8988T (cell line): ENCODE measurements around the gene HPCAL4.
A peak's percentile ranks its signal among the peaks of the same experiment; 100 is the strongest.

Source experiments
- DNase-seq: peaks from one replicate; pipeline ENCODE4 v3.0.0; 2011

HPCAL4 gene

GRCh38 chr1:39691383-39692151 is at the start of gene HPCAL4:
TSS of gene HPCAL4 (minus strand) at chr1:39691433. CDS start at chr1:39684603, 6,830 bp downstream.
- DNase-seq: peak; percentile 62

- peak; percentile 47 for DNase-seq
Measured at GRCh38 chr1:39738622-39739366, 47.6 kb upstream of the HPCAL4 start, which contains the start of gene PPIE. TSS of gene PPIE (plus strand) at chr1:39738882. CDS start at chr1:39738901, 19 bp downstream.

GRCh38 chr1:39737546-39738169 is 46.4 kb upstream of the HPCAL4 start:
- DNase-seq: no peak

GRCh38 chr1:39735731-39736130 is 44.5 kb upstream of the HPCAL4 start:
- no peak for DNase-seq

- DNase-seq: no peak
Measured at GRCh38 chr1:39733161-39733560, 41.9 kb upstream of the HPCAL4 start.

- DNase-seq: no peak
Measured at GRCh38 chr1:39732730-39733129, 41.5 kb upstream of the HPCAL4 start.

GRCh38 chr1:39729842-39730241 is 38.6 kb upstream of the HPCAL4 start:
- no peak for DNase-seq

- no peak for DNase-seq
Measured at GRCh38 chr1:39729030-39729429, 37.8 kb upstream of the HPCAL4 start.

GRCh38 chr1:39727932-39728317 is 36.7 kb upstream of the HPCAL4 start:
- DNase-seq: no peak

GRCh38 chr1:39727221-39727931 is 36.1 kb upstream of the HPCAL4 start:
- DNase-seq: no peak

- no peak for DNase-seq
Measured at GRCh38 chr1:39726600-39726999, 35.4 kb upstream of the HPCAL4 start.

GRCh38 chr1:39722495-39722894 is 31.3 kb upstream of the HPCAL4 start:
- no peak for DNase-seq

- no peak for DNase-seq
Measured at GRCh38 chr1:39721664-39722063, 30.4 kb upstream of the HPCAL4 start.

- DNase-seq: no peak
Measured at GRCh38 chr1:39720094-39720999, 29.1 kb upstream of the HPCAL4 start.

GRCh38 chr1:39717809-39718208 is 26.6 kb upstream of the HPCAL4 start:
- DNase-seq: no peak

GRCh38 chr1:39713557-39713956 is 22.3 kb upstream of the HPCAL4 start:
- DNase-seq: no peak

- DNase-seq: no peak
Measured at GRCh38 chr1:39711966-39712340, 20.7 kb upstream of the HPCAL4 start.

- DNase-seq: no peak
Measured at GRCh38 chr1:39711104-39711965, 20.1 kb upstream of the HPCAL4 start.

GRCh38 chr1:39707506-39707905 is 16.3 kb upstream of the HPCAL4 start:
- DNase-seq: no peak

- no peak for DNase-seq
Measured at GRCh38 chr1:39704757-39705156, 13.5 kb upstream of the HPCAL4 start.

- DNase-seq: no peak
Measured at GRCh38 chr1:39701049-39701439, 9.8 kb upstream of the HPCAL4 start.
